Heart right ventricle (tissue), 16 donors: ENCODE measurements around the gene ADARB2. TPM values are rescaled to one million over a fixed set of nuclear protein-coding genes. Genes with fewer than 3 reads are reported as not detected.

Source experiments
- ATAC-seq, 8 donors: fragments of 200-7000 bp; cut with Tn5 transposase; one replicate each; pipeline ENCODE4 v1.9.1; 2020; ENCODE audit warnings: mild to moderate bottlenecking in 8 of 8, moderate library complexity in 8 of 8, moderate number of reproducible peaks in 1 of 8
- DNase-seq, 2 donors: peaks; one replicate each; pipeline ENCODE4 v3.0.0-alpha.2; 2020
- H3K27ac ChIP-seq, 10 donors: fragments of 200-600 bp; sonication (generic) in 2 of 10; one replicate each; pipeline versions ENCODE4 v1.5.0 to v1.8.0; 2020 to 2022; ENCODE audit warnings: mild to moderate bottlenecking in 3 of 10
- H3K27me3 ChIP-seq, 7 donors: fragments of 200-600 bp; one replicate each; pipeline ENCODE4 v1.8.0; 2021 to 2022; ENCODE audit warnings: mild to moderate bottlenecking in 2 of 7
- H3K36me3 ChIP-seq, 9 donors: fragments of 200-600 bp; sonication (generic) in 1 of 9; one replicate each; pipeline versions ENCODE4 v1.5.0 to v1.8.0; 2020 to 2022; ENCODE audit warnings: mild to moderate bottlenecking in 2 of 9
- H3K4me1 ChIP-seq, 9 donors: fragments of 200-600 bp; sonication (generic) in 1 of 9; one replicate each; pipeline versions ENCODE4 v1.5.0 to v1.8.0; 2020 to 2022; ENCODE audit warnings: mild to moderate bottlenecking in 4 of 9
- H3K4me3 ChIP-seq, 10 donors: fragments of 200-600 bp; sonication (generic) in 2 of 10; one replicate each; pipeline versions ENCODE4 v1.5.0 to v1.8.0; 2020 to 2022; ENCODE audit warnings: mild to moderate bottlenecking in 7 of 10, moderate library complexity in 2 of 10
- H3K9me3 ChIP-seq, 11 donors: fragments of 200-600 bp in 10 of 11; sonication (generic) in 2 of 11; one replicate each; pipeline versions ENCODE4 v1.5.0 to v1.8.0; 2013 to 2022; ENCODE audit warnings: mild to moderate bottlenecking in 2 of 11, control low read depth in 1 of 11, moderate library complexity in 1 of 11
- WGBS, 2 donors: extraction: QIAGEN DNeasy Blood & Tissue Kit; methylation state at CpG; one replicate each; pipeline ENCODE4 v1.1.7; 2013; ENCODE audit warnings: inconsistent platforms in 1 of 2; 5-methylcytosine and 5-hydroxymethylcytosine counted together
- intact Hi-C, 10 donors: fragments of 100-400 bp; cut with DNase I; formaldehyde crosslinking; loops; one replicate each; pipeline versions ENCODE4 v1.11.1 to v1.14.2; 2022
- polyA plus RNA-seq, 2 donors: library from polyadenylated mRNA; stranded (reverse); fragments of 200-250 nt; gene quantifications; one replicate each; pipeline ENCODE4 v1.2.3, GENCODE V29; 2013
- total RNA-seq, 10 donors: library from RNA; stranded (reverse); fragmentation: NEBNext Ultra II Directional in 3 of 10; extraction: Animal tissue kit (Norgen Biotek cat#: 25700) in 3 of 10; gene quantifications; one replicate each; pipeline versions ENCODE4 v1.2.1 to v1.2.4, GENCODE V29; 2021 to 2023
- TF ChIP-seq, protein P1 (sequence below), 9 donors: fragments of 200-600 bp; sonication (generic) in 2 of 9; IDR thresholded peaks; one replicate each; pipeline versions ENCODE4 v1.5.0 to v1.8.0; 2021 to 2022; ENCODE audit warnings: antibody characterized with exemption in 9 of 9, mild to moderate bottlenecking in 5 of 9, moderate library complexity in 1 of 9
- donor health status: Arrhythmogenic right ventricular cardiomyopathy.
- donor health status: ischemic (EF 13 %, LVEDD 7.1; RV severe dilation, severe dysfunction).
- donor health status: healthy with polysubstance abuse.
- donor health status: DM: no; HTN: yes; CAD: no.
- donor health status: DM: no; HTN: no; CAD: no.
- donor health status: ischemic (EF 25% LVEDD 6.9; RV normal size, moderate dysfunction).
- donor health status: ischemic (EF 25% LVEDD 5.7; RV mildly dilated, moderate dysfunction).
- donor health status: healthy.
- donor health status: DM: yes; HTN: yes; CAD: no.
- donor health status: Ischemic cardiomyopathy.
- donor health status: ischemic (EF 35%, LVEDD 5.7; RV mildly dilated, moderate dysfunction).
- donor health status: nonischemic (EF 11% LVEDD 7.7; RV severe dilation, severe dysfunction).
- donor health status: DM: yes; HTN: yes; CAD: no.
- donor health status: PGD.
- donor health status: ischemic (EF 29% LVEDD 5.4; RV normal size, mild dysfunction).
- donor health status: nonischemic (EF 23%, LVEDD 6.1; RV moderate dilation, normal function).

Gene ADARB2
- total and polyA plus RNA-seq, 12 donors = 0.08 to 0.47 (median 0.17) TPM; not detected in 2

DNA sequence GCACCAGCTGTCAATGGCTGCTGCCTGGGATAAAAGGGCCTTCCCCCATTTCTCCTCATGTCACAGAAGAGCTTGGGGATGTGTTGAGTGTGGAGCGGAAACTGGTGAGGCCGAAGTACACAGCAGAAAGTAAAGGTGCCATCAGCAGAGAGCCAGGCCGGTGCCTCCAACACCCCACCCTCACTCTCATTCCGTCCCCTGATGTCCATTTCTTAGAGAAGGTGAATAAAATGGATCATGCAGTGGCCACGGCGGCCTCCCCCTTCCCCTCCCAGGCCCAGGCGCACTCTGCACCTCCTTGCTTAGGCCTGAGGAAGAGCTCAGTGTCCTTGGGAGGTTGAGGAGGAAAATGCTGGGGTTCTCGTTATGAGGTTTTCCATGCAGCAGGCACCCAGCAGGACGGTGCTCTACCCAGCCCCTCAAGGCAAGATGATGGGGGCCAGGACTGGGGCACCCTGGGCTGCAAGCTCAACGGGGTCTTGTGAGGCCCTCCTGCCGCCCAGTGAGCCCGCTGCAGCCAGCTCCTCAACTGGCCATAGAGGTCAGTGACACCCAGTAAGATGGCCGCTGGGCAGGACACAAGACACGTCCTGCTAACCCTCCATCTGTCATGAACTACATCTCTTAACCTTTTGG lies 163.9 kb downstream of the ADARB2 start:
- peaks cover 0 to 4% (median 0%) of the 10 kb centered on the region in 7 donors for H3K27me3 ChIP-seq
- no peak for DNase-seq
- TF ChIP-seq, protein P1, sequence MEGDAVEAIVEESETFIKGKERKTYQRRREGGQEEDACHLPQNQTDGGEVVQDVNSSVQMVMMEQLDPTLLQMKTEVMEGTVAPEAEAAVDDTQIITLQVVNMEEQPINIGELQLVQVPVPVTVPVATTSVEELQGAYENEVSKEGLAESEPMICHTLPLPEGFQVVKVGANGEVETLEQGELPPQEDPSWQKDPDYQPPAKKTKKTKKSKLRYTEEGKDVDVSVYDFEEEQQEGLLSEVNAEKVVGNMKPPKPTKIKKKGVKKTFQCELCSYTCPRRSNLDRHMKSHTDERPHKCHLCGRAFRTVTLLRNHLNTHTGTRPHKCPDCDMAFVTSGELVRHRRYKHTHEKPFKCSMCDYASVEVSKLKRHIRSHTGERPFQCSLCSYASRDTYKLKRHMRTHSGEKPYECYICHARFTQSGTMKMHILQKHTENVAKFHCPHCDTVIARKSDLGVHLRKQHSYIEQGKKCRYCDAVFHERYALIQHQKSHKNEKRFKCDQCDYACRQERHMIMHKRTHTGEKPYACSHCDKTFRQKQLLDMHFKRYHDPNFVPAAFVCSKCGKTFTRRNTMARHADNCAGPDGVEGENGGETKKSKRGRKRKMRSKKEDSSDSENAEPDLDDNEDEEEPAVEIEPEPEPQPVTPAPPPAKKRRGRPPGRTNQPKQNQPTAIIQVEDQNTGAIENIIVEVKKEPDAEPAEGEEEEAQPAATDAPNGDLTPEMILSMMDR (IDR thresholded peaks at IDR 0.05) = no peak
- no peaks in the 10 kb centered on the region for H3K4me1 ChIP-seq
- 88 to 89% methylated on average over 14 of the region's 14 CpGs for WGBS, 2 donors
- intact Hi-C loops = loop anchor here in 1 of 10 donors (2.0 kb wide), 1 partner anchor 47 kb away; no protein-coding TSS in a partner anchor
- ATAC-seq = no peak
- H3K36me3 ChIP-seq = no peaks in the 10 kb centered on the region
- H3K9me3 ChIP-seq = no peaks in the 10 kb centered on the region
- no peak overlapping the region for H3K27ac ChIP-seq
- H3K4me3 ChIP-seq = no peak overlapping the region

DNA sequence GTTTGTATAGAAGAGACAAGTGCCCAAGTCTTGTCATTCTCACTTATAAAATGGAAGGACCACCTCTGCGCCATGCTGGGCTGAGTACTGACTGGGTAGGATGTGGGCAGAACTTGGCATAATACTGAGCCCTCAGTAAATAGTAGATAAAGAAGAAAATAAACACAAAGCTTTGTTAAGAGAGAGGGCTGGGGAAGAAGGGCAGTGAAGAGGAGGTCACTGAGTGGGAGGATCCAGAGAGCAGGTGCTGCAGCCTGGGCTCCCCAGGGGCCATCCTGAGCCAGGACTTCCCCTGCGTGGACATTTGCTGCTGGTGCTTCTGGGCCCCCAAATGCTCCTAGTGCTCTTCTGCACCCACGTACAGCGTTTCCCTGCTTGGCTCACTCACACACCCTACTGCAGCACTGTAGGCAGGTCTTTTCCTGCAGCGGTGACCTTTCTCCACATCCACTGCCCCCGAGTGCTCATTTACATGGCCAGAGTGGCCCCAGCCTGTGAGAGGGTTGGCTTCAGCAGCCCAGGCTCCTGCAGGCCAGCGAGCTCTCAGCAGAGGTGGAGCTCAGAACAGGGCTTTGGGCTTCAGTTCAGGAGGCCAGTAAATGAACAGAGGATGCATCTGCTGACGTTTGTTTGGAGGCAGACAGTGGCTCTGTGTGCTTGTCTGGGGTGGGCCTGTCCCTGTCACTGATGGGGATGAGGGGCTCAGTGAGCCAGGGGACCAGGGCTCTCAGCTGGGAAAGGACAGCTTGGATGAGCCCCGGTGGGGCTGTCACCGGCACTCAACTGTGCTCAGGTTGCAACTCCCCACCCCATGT lies 164.6 kb downstream of the ADARB2 start:
- Histone ChIP-seq H3K4me3 (no peak overlapping the region), H3K9me3 (no peaks in the 10 kb centered on the region), H3K27me3 (peaks cover 0 to 6% (median 0%) of the 10 kb centered on the region in 7 donors), H3K4me1 (no peaks in the 10 kb centered on the region), H3K27ac (no peak overlapping the region), H3K36me3 (no peaks in the 10 kb centered on the region)
- WGBS, 2 donors = 62 to 63% methylated on average over 10 of the region's 10 CpGs
- intact Hi-C loops = loop anchor here in 1 of 10 donors (2.0 kb wide), 1 partner anchor 46 kb away; no protein-coding TSS in a partner anchor
- TF ChIP-seq, protein P1 (IDR thresholded peaks at IDR 0.05) = no peak
- ATAC-seq (peak in 1 of 8 donors; percentile 57), DNase-seq (no peak)

DNA sequence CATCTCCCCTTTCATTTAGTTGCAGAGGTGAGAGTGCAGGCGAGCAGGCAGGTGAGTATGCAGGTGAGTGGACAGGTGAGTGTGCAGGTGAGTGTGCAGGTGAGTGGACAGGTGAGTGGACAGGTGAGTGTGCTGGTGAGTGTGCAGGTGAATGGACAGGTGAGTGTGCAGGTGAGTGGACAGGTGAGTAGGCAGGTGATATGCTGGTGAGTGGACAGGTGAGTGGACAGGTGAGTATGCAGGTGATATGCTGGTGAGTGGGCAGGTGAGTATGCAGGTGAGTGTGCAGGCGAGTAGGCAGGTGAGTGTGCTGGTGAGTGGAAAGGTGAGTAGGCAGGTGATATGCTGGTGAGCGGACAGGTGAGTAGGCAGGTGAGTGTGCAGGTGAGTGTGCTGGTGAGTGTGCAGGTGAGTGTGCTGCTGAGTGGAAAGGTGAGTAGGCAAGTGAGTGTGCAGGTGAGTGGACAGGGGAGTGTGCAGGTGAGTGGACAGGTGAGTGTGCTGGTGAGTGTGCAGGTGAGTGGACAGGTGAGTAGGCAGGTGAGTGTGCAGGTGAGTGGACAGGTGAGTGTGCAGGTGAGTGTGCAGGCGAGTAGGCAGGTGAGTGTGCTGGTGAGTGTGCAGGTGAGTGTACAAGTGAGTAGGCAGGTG lies 165.6 kb downstream of the ADARB2 start:
- TF ChIP-seq, protein P1 (IDR thresholded peaks at IDR 0.05) = no peak
- H3K4me1 ChIP-seq = no peaks in the 10 kb centered on the region
- peaks cover 0 to 12% (median 0%) of the 10 kb centered on the region in 7 donors for H3K27me3 ChIP-seq
- 79 to 87% methylated on average over 4 of the region's 4 CpGs for WGBS, 2 donors
- no peak overlapping the region for H3K4me3 ChIP-seq
- intact Hi-C loops = loop anchor here in 1 of 10 donors (2.0 kb wide), 1 partner anchor 45 kb away; no protein-coding TSS in a partner anchor
- H3K36me3 ChIP-seq = no peaks in the 10 kb centered on the region
- ATAC-seq (no peak), DNase-seq (no peak)
- no peak overlapping the region for H3K27ac ChIP-seq
- H3K9me3 ChIP-seq = no peaks in the 10 kb centered on the region

DNA sequence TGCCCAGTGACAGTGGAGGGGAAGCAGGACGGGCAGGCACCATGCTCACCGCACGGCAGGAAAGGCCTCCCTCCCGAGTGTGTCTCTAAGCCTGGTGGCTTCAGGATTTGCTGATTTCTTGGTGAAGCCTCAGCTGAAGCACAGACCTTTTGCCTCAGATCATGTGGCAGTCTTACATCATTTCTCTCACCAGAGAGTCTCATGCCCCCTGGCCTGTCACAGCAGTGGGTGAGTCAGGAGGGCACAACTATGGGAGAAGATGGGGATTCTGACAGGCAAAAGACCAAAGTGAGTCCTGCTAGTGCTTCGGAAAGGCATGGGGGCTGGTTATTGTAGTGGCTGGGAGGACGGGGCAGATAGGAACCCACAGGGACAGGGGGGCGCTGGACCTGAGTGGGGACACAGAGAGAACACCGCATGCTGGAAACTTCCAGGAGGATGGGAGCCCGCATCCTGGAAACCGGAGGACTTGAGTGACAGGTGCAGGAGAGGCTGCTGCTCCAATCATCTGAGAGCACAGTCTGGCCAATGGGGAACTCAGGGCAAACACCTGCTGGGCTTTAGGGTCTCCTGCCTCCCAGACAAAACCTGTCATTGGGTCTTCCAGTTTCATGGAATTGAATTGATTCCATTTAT lies 166.8 kb downstream of the ADARB2 start:
- no peaks in the 10 kb centered on the region for H3K4me1 ChIP-seq
- H3K36me3 ChIP-seq = no peaks in the 10 kb centered on the region
- intact Hi-C loops = no loop called here
- H3K27ac ChIP-seq = no peak overlapping the region
- H3K9me3 ChIP-seq = no peaks in the 10 kb centered on the region
- DNase-seq (no peak), ATAC-seq (no peak)
- no peak overlapping the region for H3K4me3 ChIP-seq
- H3K27me3 ChIP-seq = peaks cover 0 to 12% (median 0%) of the 10 kb centered on the region in 7 donors
- TF ChIP-seq, protein P1 (IDR thresholded peaks at IDR 0.05) = no peak
- WGBS, 2 donors = 58 to 68% methylated on average over 10 of the region's 10 CpGs
